Measurements from ENCODE around the gene MMP3.

Gene MMP3

GRCh38 chr11:102831489-102832440, 11.6 kb downstream of the MMP3 start:
- DNase-seq = no peak

- DNase-seq = no peak
These were observed 12.3 kb downstream of the MMP3 start for GRCh38 chr11:102831128-102831488.

- no peak for DNase-seq
These were observed 13.2 kb downstream of the MMP3 start for GRCh38 chr11:102830001-102830727.

- DNase-seq = no peak
These were observed 14.0 kb downstream of the MMP3 start for GRCh38 chr11:102829316-102830000.

GRCh38 chr11:102824556-102824955, 18.9 kb downstream of the MMP3 start:
- DNase-seq = no peak

GRCh38 chr11:102819491-102819890, 23.9 kb downstream of the MMP3 start:
- DNase-seq = no peak

- DNase-seq = no peak
These were observed 29.9 kb downstream of the MMP3 start for GRCh38 chr11:102813484-102813883.

GRCh38 chr11:102812188-102812587, 31.2 kb downstream of the MMP3 start:
- no peak for DNase-seq

- DNase-seq = no peak
These were observed 32.3 kb downstream of the MMP3 start for GRCh38 chr11:102810950-102811660.

GRCh38 chr11:102809971-102810370, 33.4 kb downstream of the MMP3 start:
- DNase-seq = no peak

- no peak for DNase-seq
These were observed 35.5 kb downstream of the MMP3 start for GRCh38 chr11:102807921-102808320.

GRCh38 chr11:102806296-102806695, 37.1 kb downstream of the MMP3 start:
- DNase-seq = no peak

GRCh38 chr11:102802341-102802740, 41.1 kb downstream of the MMP3 start:
- no peak for DNase-seq

- no peak for DNase-seq
These were observed 42.6 kb downstream of the MMP3 start for GRCh38 chr11:102800767-102801166.

- DNase-seq = no peak
These were observed 43.6 kb downstream of the MMP3 start for GRCh38 chr11:102799681-102800340.

GRCh38 chr11:102798012-102798746, 45.2 kb downstream of the MMP3 start, which contains the start of gene MMP1:
Gene MMP1 (minus strand): TSS chr11:102798160. CDS start chr11:102798092, 68 bp downstream.
- no peak for DNase-seq

- DNase-seq = no peak
These were observed 49.0 kb downstream of the MMP3 start for GRCh38 chr11:102794382-102794781.

GRCh38 chr11:102793677-102794290, 49.6 kb downstream of the MMP3 start:
- DNase-seq = no peak

GRCh38 chr11:102792604-102793003, 50.8 kb downstream of the MMP3 start:
- no peak for DNase-seq

- no peak for DNase-seq
These were observed 52.0 kb downstream of the MMP3 start for GRCh38 chr11:102791271-102792036.
